H1 (cell line): ENCODE results near the gene MYO18A. TPM values are rescaled to one million over a fixed set of nuclear protein-coding genes. Genes with fewer than 3 reads are reported as not detected.

Experiments used
- CTCF ChIA-PET: fragments of 300-600 bp; sonication (Branson Sonifier 250); formaldehyde crosslinking; loops from one replicate; lab custom pipeline; 2021; ENCODE audit not compliant: partially characterized antibody; lab: Charles Lee
- POLR2A ChIA-PET: fragments of 300-600 bp; sonication (Branson Sonifier 250); formaldehyde crosslinking; loops from one replicate; lab custom pipeline; 2021; ENCODE audit warnings: inconsistent platforms; ENCODE audit not compliant: partially characterized antibody; lab: Charles Lee
- DNase-seq, 2 experiments: peaks; one replicate each; pipeline versions ENCODE4 v3.0.0 to v3.0.0-alpha.2; 2010 to 2022; ENCODE audit warnings: low spot score in 2 of 2, low read depth in 1 of 2, mixed read lengths in 1 of 2
- FAIRE-seq: peaks from 2 replicates; lab custom pipeline; 2011; peaks lifted over from hg19 to GRCh38; lab: Jason Lieb, UNC
- H2AFZ ChIP-seq: 2 replicates; pipeline ENCODE4 v1.8.1; 2012; ENCODE audit warnings: low read length, inconsistent platforms
- H2AK5ac ChIP-seq: 2 replicates; pipeline ENCODE4 v1.6.1; 2013; ENCODE audit warnings: low read depth, low read length
- H2BK120ac ChIP-seq: replicated peaks from 2 replicates; pipeline ENCODE3; 2013; ENCODE audit warnings: low read depth, low read length, inconsistent platforms
- H2BK12ac ChIP-seq: 2 replicates; pipeline ENCODE4 v1.6.1; 2013; ENCODE audit warnings: low read depth, low read length
- H2BK15ac ChIP-seq: 2 replicates; pipeline ENCODE4 v1.6.1; 2013; ENCODE audit warnings: low read length
- H2BK20ac ChIP-seq: 2 replicates; pipeline ENCODE4 v1.6.1; 2013; ENCODE audit warnings: low read length
- H2BK5ac ChIP-seq: 2 replicates; pipeline ENCODE4 v1.6.1; 2013; ENCODE audit warnings: low read depth, low read length
- H3K14ac ChIP-seq: 2 replicates; pipeline ENCODE4 v1.6.1; 2013; ENCODE audit warnings: inconsistent platforms; ENCODE audit not compliant: insufficient read length
- H3K18ac ChIP-seq: 2 replicates; pipeline ENCODE4 v1.6.1; 2013; ENCODE audit warnings: low read length; ENCODE audit errors: extremely low read depth
- H3K23ac ChIP-seq: 2 replicates; pipeline ENCODE4 v1.6.1; 2013; ENCODE audit warnings: inconsistent platforms; ENCODE audit not compliant: insufficient read length
- H3K23me2 ChIP-seq: 2 replicates; pipeline ENCODE4 v1.6.1; 2013; ENCODE audit warnings: low read depth, low read length
- H3K27ac ChIP-seq: 2 replicates; pipeline ENCODE4 v1.6.1; 2011; ENCODE audit warnings: low read depth, low read length, inconsistent platforms
- H3K27me3 ChIP-seq, 4 experiments: replicated peaks in 1 of 4; 1 replicate in 1 of 4; 2 replicates in 3 of 4; pipeline versions ENCODE4 v1.6.1 to v1.8.1; 2011 to 2013; ENCODE audit warnings: low read length in 3 of 4, mild to moderate bottlenecking in 3 of 4, inconsistent platforms in 2 of 4, mixed read lengths in 2 of 4, moderate library complexity in 1 of 4; ENCODE audit not compliant: control insufficient read depth in 3 of 4, insufficient read depth in 3 of 4; ENCODE audit errors: extremely low read depth in 1 of 4
- H3K36me3 ChIP-seq, 4 experiments: 2 replicates each; pipeline versions ENCODE4 v1.6.1 to v1.8.1; 2011 to 2013; ENCODE audit warnings: mild to moderate bottlenecking in 4 of 4, low read length in 3 of 4, moderate library complexity in 2 of 4, control low read depth in 1 of 4, inconsistent platforms in 1 of 4; ENCODE audit not compliant: insufficient read depth in 4 of 4, control insufficient read depth in 2 of 4
- H3K4ac ChIP-seq: replicated peaks from 2 replicates; pipeline ENCODE3; 2013; ENCODE audit warnings: low read length, low read depth, mixed read lengths, inconsistent platforms; ENCODE audit not compliant: insufficient read length
- H3K4me1 ChIP-seq, 4 experiments: replicated peaks in 1 of 4; 1 replicate in 1 of 4; 2 replicates in 3 of 4; pipeline versions ENCODE4 v1.6.1 to v1.8.1; 2011 to 2013; ENCODE audit warnings: low read length in 3 of 4, inconsistent platforms in 2 of 4, mixed read lengths in 1 of 4; ENCODE audit not compliant: insufficient read depth in 4 of 4, control insufficient read depth in 3 of 4
- H3K4me2 ChIP-seq, 2 experiments: 2 replicates each; pipeline versions ENCODE4 v1.6.1 to v1.8.1; 2011 to 2013; ENCODE audit warnings: low read depth in 2 of 2, low read length in 2 of 2, control low read depth in 1 of 2, inconsistent platforms in 1 of 2, mild to moderate bottlenecking in 1 of 2; ENCODE audit not compliant: insufficient read depth in 1 of 2
- H3K4me3 ChIP-seq, 4 experiments: fragments of 200-600, 300-600 bp in 1 of 4; sonication (generic), shearing (Covaris generic), sonication (Bioruptor Twin) in 1 of 4; 2 replicates each; pipeline versions ENCODE4 v1.5.1 to v1.8.1; 2011 to 2016; ENCODE audit warnings: low read length in 4 of 4, low read depth in 3 of 4, control low read depth in 2 of 4, inconsistent platforms in 2 of 4, mild to moderate bottlenecking in 2 of 4, mixed read lengths in 1 of 4, moderate library complexity in 1 of 4; ENCODE audit not compliant: insufficient read depth in 2 of 4; ENCODE audit errors: extremely low read depth in 1 of 4
- H3K56ac ChIP-seq: replicated peaks from 2 replicates; pipeline ENCODE3; 2013; ENCODE audit warnings: low read depth, mild to moderate bottlenecking, mixed read lengths, low read length, inconsistent platforms; ENCODE audit not compliant: insufficient read length
- H3K79me1 ChIP-seq: 2 replicates; pipeline ENCODE4 v1.6.1; 2013; ENCODE audit warnings: low read depth, low read length, control low read depth
- H3K79me2 ChIP-seq, 2 experiments: 2 replicates each; pipeline versions ENCODE4 v1.6.1 to v1.8.1; 2012 to 2013; ENCODE audit warnings: low read length in 2 of 2, mild to moderate bottlenecking in 2 of 2, inconsistent platforms in 1 of 2; ENCODE audit not compliant: insufficient read depth in 2 of 2, control insufficient read depth in 1 of 2
- H3K9ac ChIP-seq, 4 experiments: replicated peaks in 1 of 4; 1 replicate in 1 of 4; 2 replicates in 3 of 4; pipeline versions ENCODE4 v1.6.1 to v1.8.1; 2011 to 2013; ENCODE audit warnings: low read depth in 3 of 4, low read length in 3 of 4, control low read depth in 2 of 4, mild to moderate bottlenecking in 2 of 4, moderate library complexity in 2 of 4, inconsistent platforms in 1 of 4; ENCODE audit errors: extremely low read depth in 1 of 4
- H3K9me3 ChIP-seq, 2 experiments: 2 replicates each; pipeline versions ENCODE4 v1.6.1 to v1.8.1; 2012 to 2013; ENCODE audit warnings: mild to moderate bottlenecking in 2 of 2, moderate library complexity in 2 of 2, control low read depth in 1 of 2, inconsistent platforms in 1 of 2, low read depth in 1 of 2, low read length in 1 of 2, mixed read lengths in 1 of 2; ENCODE audit not compliant: insufficient read depth in 2 of 2
- H4K20me1 ChIP-seq, 2 experiments: replicated peaks in 1 of 2; 2 replicates each; pipeline versions ENCODE3 to v1.8.1; 2011 to 2013; ENCODE audit warnings: inconsistent platforms in 2 of 2, low read length in 2 of 2, mild to moderate bottlenecking in 1 of 2; ENCODE audit not compliant: insufficient read depth in 2 of 2, control insufficient read depth in 1 of 2
- H4K5ac ChIP-seq: 2 replicates; pipeline ENCODE4 v1.6.1; 2013; ENCODE audit warnings: low read length, low read depth, mixed read lengths, inconsistent platforms; ENCODE audit not compliant: insufficient read length
- H4K8ac ChIP-seq: 2 replicates; pipeline ENCODE4 v1.8.0; 2013; ENCODE audit warnings: mild to moderate bottlenecking, moderate library complexity, low read length, inconsistent platforms; ENCODE audit not compliant: insufficient read depth; ENCODE audit errors: extremely low read depth
- H4K91ac ChIP-seq: replicated peaks from 2 replicates; pipeline ENCODE3; 2013; ENCODE audit warnings: low read length, mixed read lengths, inconsistent platforms; ENCODE audit not compliant: insufficient read length
- CBX8 ChIP-seq: fragments of 300-800, 300-1000 bp; sonication (generic); IDR thresholded peaks from 2 replicates; pipeline ENCODE4 v1.7.1; 2016; ENCODE audit warnings: low read depth, low read length, borderline replicate concordance
- EZH2 ChIP-seq: fragments of 200-600 bp; sonication (generic); IDR thresholded peaks from 2 replicates; pipeline ENCODE4 v1.7.1; 2012; ENCODE audit warnings: low read depth, mild to moderate bottlenecking, moderate library complexity, low read length, inconsistent platforms; ENCODE audit not compliant: severe bottlenecking
- FOSL1 ChIP-seq: IDR thresholded peaks from 2 replicates; pipeline ENCODE4 v1.6.1; 2011; ENCODE audit warnings: mild to moderate bottlenecking, low read depth, low read length, moderate library complexity; ENCODE audit not compliant: insufficient read depth
- SAP30 ChIP-seq: fragments of 300-600 bp; sonication (generic); IDR thresholded peaks from 2 replicates; pipeline ENCODE4 v1.7.1; 2012; ENCODE audit warnings: low read length, moderate library complexity, mild to moderate bottlenecking, inconsistent platforms; ENCODE audit not compliant: insufficient read depth, insufficient replicate concordance
- SIRT6 ChIP-seq: IDR thresholded peaks from one replicate; pipeline ENCODE4 v1.7.1; 2012; ENCODE audit warnings: low read length, inconsistent platforms
- TCF12 ChIP-seq: IDR thresholded peaks from 2 replicates; pipeline ENCODE4 v1.6.1; 2011; ENCODE audit warnings: low read depth, mild to moderate bottlenecking, low read length
- WGBS, 2 experiments: shearing (Covaris generic) in 1 of 2; methylation state at CpG; one replicate each; pipeline versions ENCODE4 v1.1.6 to v1.1.7; 2013 to 2015; ENCODE audit warnings: low lambda C conversion rate in 2 of 2, mixed read lengths in 2 of 2, inconsistent platforms in 1 of 2, low coverage in 1 of 2, missing lambda C conversion rate in 1 of 2; ENCODE audit not compliant: insufficient replicate concordance in 2 of 2, insufficient coverage in 1 of 2, insufficient read length in 1 of 2; ENCODE audit errors: extremely low coverage in 1 of 2, missing lambda C conversion rate in 1 of 2; 5-methylcytosine and 5-hydroxymethylcytosine counted together
- polyA plus RNA-seq, 7 experiments: library from polyadenylated mRNA; depleted of rRNA in 3 of 7; stranded (reverse) in 5 of 7; unstranded in 2 of 7; fragments of >200 nt in 5 of 7; fragments of 200-250 nt in 2 of 7; gene quantifications; 1 replicate in 5 of 7; 2 replicates in 1 of 7; 4 replicates in 1 of 7; pipeline versions ENCODE4 v1.2.1 to v1.2.3, GENCODE V29; 2011 to 2013; ENCODE audit warnings: missing spikeins in 2 of 7, mixed read lengths in 2 of 7
- total RNA-seq: library from RNA; stranded (reverse); fragmentation: NEBNext Ultra II Directional; extraction: Animal tissue kit (Norgen Biotek cat#: 25700); gene quantifications from 2 replicates; pipeline ENCODE4 v1.2.1, GENCODE V29; 2021

MYO18A gene
- total and polyA plus RNA-seq, 2 of the 8 experiments (the other 6 are each of a cell fraction or from before 2014, with no cell fraction given) = 7.6 to 43.8 TPM

- Histone ChIP-seq H3K79me2 (no peaks in the 10 kb centered on the region), H3K79me1 (no peaks in the 10 kb centered on the region), H2BK20ac (no peak overlapping the region), H3K9me3 (no peaks in the 10 kb centered on the region), H2BK12ac (no peak overlapping the region), H3K4ac (no peak overlapping the region), H3K23me2 (no peaks in the 10 kb centered on the region), H4K8ac (no peak overlapping the region), H2AFZ (no peak overlapping the region), H4K5ac (no peak overlapping the region), H4K20me1 (no peaks in the 10 kb centered on the region), H3K4me3 (no peak overlapping the region), H3K4me1 (peaks cover 5 to 24% (median 14%) of the 10 kb centered on the region in 4 experiments), H2AK5ac (0 out of 2 replicates have a peak overlapping the region, but pooled peaks have one; percentile 87), H3K27ac (no peak overlapping the region), H3K56ac (no peak overlapping the region), H4K91ac (no peak overlapping the region), H3K9ac (no peak overlapping the region), H3K23ac (no peak overlapping the region), H2BK120ac (no peak overlapping the region), H2BK5ac (peak overlapping the region; percentile 22; the same call in 1 of the 2 replicates), H3K27me3 (0 out of 7 replicates have a peak, but pooled peaks cover 0 to 2% (median 0%) of the 10 kb centered on the region in 4 experiments), H3K18ac (no peak overlapping the region), H2BK15ac (0 out of 2 replicates have a peak overlapping the region, but pooled peaks have one; percentile 54), H3K36me3 (no peaks in the 10 kb centered on the region), H3K4me2 (no peak overlapping the region), H3K14ac (no peak overlapping the region)
- 85% methylated on average over 7 of the region's 10 CpGs; no CpG with 5 or more reads in 1 of the 2 experiments for WGBS, 2 experiments
- TF ChIP-seq SIRT6 (no peak), SAP30 (no peak), FOSL1 (no peak), EZH2 (no peak), CBX8 (no peak), TCF12 (no peak)
- ChIA-PET POLR2A (interaction anchor here (1.0 to 3.1 kb wide), 10 partner anchors 9 to 118 kb away, joined by 3 to 9 read pairs (median 4); partner anchors contain the start of genes PHF12, PIPOX and SEZ6), CTCF (interaction anchor here (0.9 to 2.0 kb wide), 8 partner anchors 9 to 105 kb away, joined by 3 to 7 read pairs (median 4); no protein-coding TSS in a partner anchor)
- no peak for DNase-seq
- no peak for FAIRE-seq
Measured at GRCh38 chr17:29070308-29070707, 109.9 kb downstream of the MYO18A start.
